Left hindlimb (tissue), 1 donor: ENCODE measurements around the gene IL5RA.

Experiments used
- DNase-seq: peaks from one replicate; pipeline ENCODE4 v3.0.0-alpha.2; 2018

IL5RA gene

GRCh38 chr3:3107181-3107580 lies 3.0 kb downstream of the IL5RA start:
- DNase-seq, result no peak

- DNase-seq, result no peak
These were observed 4.4 kb downstream of the IL5RA start for GRCh38 chr3:3105815-3106214.

GRCh38 chr3:3105246-3105645 lies 4.9 kb downstream of the IL5RA start:
- no peak for DNase-seq

GRCh38 chr3:3102751-3103150 lies 7.4 kb downstream of the IL5RA start:
- DNase-seq, result no peak

- no peak for DNase-seq
These were observed 8.3 kb downstream of the IL5RA start for GRCh38 chr3:3101660-3102458.

- DNase-seq, result no peak
These were observed 12.2 kb downstream of the IL5RA start for GRCh38 chr3:3097958-3098357.

- no peak for DNase-seq
These were observed 21.2 kb downstream of the IL5RA start for GRCh38 chr3:3089017-3089416.

GRCh38 chr3:3087716-3088465 lies 22.3 kb downstream of the IL5RA start:
- no peak for DNase-seq

- no peak for DNase-seq
These were observed 22.9 kb downstream of the IL5RA start for GRCh38 chr3:3087279-3087678.

GRCh38 chr3:3086239-3086638 lies 23.9 kb downstream of the IL5RA start:
- DNase-seq, result no peak

- DNase-seq, result no peak
These were observed 24.4 kb downstream of the IL5RA start for GRCh38 chr3:3085782-3086181.

GRCh38 chr3:3084890-3085289 lies 25.3 kb downstream of the IL5RA start:
- no peak for DNase-seq

- no peak for DNase-seq
These were observed 27.8 kb downstream of the IL5RA start for GRCh38 chr3:3082234-3082924.

GRCh38 chr3:3081381-3082233 lies 28.6 kb downstream of the IL5RA start:
- DNase-seq, result no peak

GRCh38 chr3:3080309-3080708 lies 29.9 kb downstream of the IL5RA start:
- DNase-seq, result no peak

- no peak for DNase-seq
These were observed 35.5 kb downstream of the IL5RA start for GRCh38 chr3:3074551-3075257.

- DNase-seq, result no peak
These were observed 39.0 kb downstream of the IL5RA start for GRCh38 chr3:3071136-3071535.

- DNase-seq, result no peak
These were observed 40.5 kb downstream of the IL5RA start for GRCh38 chr3:3069723-3070122.

- no peak for DNase-seq
These were observed 41.8 kb downstream of the IL5RA start for GRCh38 chr3:3068358-3068881.

- no peak for DNase-seq
These were observed 43.3 kb downstream of the IL5RA start for GRCh38 chr3:3066910-3067309.

- no peak for DNase-seq
These were observed 43.8 kb downstream of the IL5RA start for GRCh38 chr3:3066378-3066777.

- DNase-seq, result no peak
These were observed 44.3 kb downstream of the IL5RA start for GRCh38 chr3:3065876-3066275.
